ENCODE data around the gene PTPRT. TPM values are rescaled to one million over a fixed set of nuclear protein-coding genes. Genes with fewer than 3 reads are reported as not detected.

Gene PTPRT
- total and polyA plus RNA-seq, 7 donors = under 0.01 to 0.09 (median 0.03) TPM; not detected in 1

DNA sequence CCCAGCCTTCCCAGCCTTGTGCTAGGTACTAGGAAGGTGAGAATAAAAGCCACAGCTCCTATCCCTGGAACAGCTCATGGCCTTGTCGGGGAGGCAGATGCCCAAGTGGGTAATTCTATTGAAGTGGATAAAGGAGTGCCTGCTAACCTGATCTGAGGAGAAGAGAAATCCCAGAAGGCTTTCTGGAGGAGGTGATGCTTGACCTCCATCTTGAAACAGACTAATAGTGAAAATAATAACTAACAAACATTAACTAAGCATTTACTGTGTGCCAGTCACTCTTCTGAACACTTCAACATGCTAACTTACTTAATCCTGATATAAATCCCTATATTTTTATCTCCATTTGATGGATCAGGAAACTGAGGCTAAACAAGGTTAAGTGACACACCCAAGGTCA, 1078.4 kb downstream of the PTPRT start:
- Histone ChIP-seq H3K27ac (no peak overlapping the region), H3K27me3 (ENCODE audit: insufficient read depth in 3 of 3, low read length in 2 of 3) (no peaks in the 10 kb centered on the region), H3K4me3 (no peak overlapping the region), H3K9me3 (no peaks in the 10 kb centered on the region), H3K4me1 (no peaks in the 10 kb centered on the region), H3K36me3 (ENCODE audit: insufficient read depth in 1 of 2, low read depth in 1 of 2) (no peaks in the 10 kb centered on the region)
- 86 to 94% (median 94%) methylated on average over 1 of the region's 1 CpG for WGBS, 3 donors
- ATAC-seq = no peak
- DNase-seq = no peak
- intact Hi-C loops (cut with DNase I) = no loop called here
- TF ChIP-seq, protein P1, sequence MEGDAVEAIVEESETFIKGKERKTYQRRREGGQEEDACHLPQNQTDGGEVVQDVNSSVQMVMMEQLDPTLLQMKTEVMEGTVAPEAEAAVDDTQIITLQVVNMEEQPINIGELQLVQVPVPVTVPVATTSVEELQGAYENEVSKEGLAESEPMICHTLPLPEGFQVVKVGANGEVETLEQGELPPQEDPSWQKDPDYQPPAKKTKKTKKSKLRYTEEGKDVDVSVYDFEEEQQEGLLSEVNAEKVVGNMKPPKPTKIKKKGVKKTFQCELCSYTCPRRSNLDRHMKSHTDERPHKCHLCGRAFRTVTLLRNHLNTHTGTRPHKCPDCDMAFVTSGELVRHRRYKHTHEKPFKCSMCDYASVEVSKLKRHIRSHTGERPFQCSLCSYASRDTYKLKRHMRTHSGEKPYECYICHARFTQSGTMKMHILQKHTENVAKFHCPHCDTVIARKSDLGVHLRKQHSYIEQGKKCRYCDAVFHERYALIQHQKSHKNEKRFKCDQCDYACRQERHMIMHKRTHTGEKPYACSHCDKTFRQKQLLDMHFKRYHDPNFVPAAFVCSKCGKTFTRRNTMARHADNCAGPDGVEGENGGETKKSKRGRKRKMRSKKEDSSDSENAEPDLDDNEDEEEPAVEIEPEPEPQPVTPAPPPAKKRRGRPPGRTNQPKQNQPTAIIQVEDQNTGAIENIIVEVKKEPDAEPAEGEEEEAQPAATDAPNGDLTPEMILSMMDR (IDR thresholded peaks at IDR 0.05) = no peak

DNA sequence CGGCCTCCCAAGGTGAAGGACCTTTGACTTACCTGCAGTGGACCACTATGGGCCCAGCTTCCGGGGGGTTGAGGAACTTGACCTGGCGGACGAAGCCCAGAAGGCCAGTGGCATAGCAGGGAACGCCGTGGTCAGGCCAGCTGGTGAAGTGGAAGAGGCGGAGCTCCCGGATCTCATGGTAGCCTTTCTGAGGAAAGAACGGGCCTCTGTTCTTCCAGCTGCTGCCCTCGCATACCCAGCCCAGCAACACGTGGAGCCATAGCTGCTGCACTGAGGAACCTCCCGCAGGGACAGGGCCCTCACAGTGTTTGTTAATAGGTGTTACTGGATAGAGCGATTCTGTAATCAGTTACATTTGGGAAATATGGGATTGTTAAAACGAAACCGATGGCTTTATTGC, 1079.4 kb downstream of the PTPRT start:
- intact Hi-C loops (cut with DNase I) = no loop called here
- Histone ChIP-seq H3K4me3 (no peak overlapping the region), H3K4me1 (no peaks in the 10 kb centered on the region), H3K27me3 (ENCODE audit: insufficient read depth in 3 of 3, low read length in 2 of 3) (no peaks in the 10 kb centered on the region), H3K9me3 (no peaks in the 10 kb centered on the region), H3K27ac (no peak overlapping the region), H3K36me3 (ENCODE audit: insufficient read depth in 1 of 2, low read depth in 1 of 2) (no peaks in the 10 kb centered on the region)
- ATAC-seq = no peak
- no peak for DNase-seq
- TF ChIP-seq, protein P1 (IDR thresholded peaks at IDR 0.05) = no peak
- WGBS, 3 donors = 51 to 54% (median 54%) methylated on average over 15 of the region's 15 CpGs

DNA sequence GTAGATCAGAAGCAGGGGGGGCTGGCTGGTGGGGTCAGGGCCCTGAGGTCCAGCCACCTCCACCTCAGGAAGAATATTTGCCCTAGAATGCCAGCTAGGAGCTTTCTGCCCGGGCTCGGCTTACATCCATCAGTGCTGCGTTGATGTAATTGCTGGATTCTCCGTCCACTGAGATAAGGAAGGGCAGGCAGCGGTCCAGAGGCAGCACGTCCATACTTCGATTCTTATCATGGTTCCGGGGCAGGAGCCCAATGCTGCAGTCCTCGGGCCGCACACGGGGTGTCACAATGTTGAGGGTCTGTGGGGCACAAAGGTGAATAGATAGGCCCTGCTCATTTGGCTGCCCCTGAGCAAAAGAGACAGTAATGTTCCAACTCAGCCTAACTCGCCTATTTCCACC, 1087.7 kb downstream of the PTPRT start:
- H3K27ac ChIP-seq = no peak overlapping the region

DNA sequence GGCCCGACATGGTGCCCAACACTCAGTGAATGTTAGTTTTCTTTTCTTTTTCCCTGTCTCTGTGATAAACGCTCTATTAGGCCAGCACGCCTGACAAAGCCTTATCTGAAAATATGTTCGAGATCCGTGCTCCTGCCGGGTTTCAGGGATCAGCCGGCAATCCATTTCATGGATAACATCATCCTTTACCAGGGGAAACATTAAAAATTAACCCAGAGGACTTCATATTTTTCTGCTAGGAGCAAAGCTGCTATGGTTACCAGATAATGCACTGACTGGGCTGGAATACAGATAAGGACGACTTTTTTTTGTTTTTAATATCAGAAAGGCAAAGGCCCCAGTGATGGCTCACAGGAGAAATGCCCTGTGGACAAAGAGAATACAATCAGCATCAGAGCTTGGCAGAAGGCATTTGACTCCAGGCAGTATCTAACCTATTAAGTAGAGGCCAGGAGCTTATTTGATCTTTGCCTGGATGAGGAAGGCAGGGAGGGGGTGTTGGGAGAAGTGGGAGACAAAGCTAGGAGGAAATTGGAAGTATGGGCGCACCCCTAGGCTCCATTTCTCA, 1089.5 kb downstream of the PTPRT start:
- H3K36me3 ChIP-seq (ENCODE audit: insufficient read depth in 1 of 2, low read depth in 1 of 2) = no peaks in the 10 kb centered on the region
- intact Hi-C loops (cut with DNase I) = no loop called here
- TF ChIP-seq, protein P1 (IDR thresholded peaks at IDR 0.05) = no peak
- peaks cover 0 to 3% (median 0%) of the 10 kb centered on the region in 3 donors for H3K27me3 ChIP-seq (ENCODE audit: insufficient read depth in 3 of 3, low read length in 2 of 3)
- DNase-seq = no peak
- H3K27ac ChIP-seq = no peak overlapping the region
- no peak for ATAC-seq
- WGBS, 3 donors = 68 to 75% (median 71%) methylated on average over 9 of the region's 9 CpGs
- H3K4me3 ChIP-seq = no peak overlapping the region
- H3K9me3 ChIP-seq = no peaks in the 10 kb centered on the region
- no peaks in the 10 kb centered on the region for H3K4me1 ChIP-seq

More for the DNA sequence above, 1087.7 kb downstream of the PTPRT start:
- intact Hi-C loops (cut with DNase I) = no loop called here
- no peaks in the 10 kb centered on the region for H3K9me3 ChIP-seq
- WGBS, 3 donors = 89 to 94% (median 92%) methylated on average over 12 of the region's 12 CpGs
- H3K4me1 ChIP-seq = no peaks in the 10 kb centered on the region
- TF ChIP-seq, protein P1 (IDR thresholded peaks at IDR 0.05) = no peak
- H3K4me3 ChIP-seq = no peak overlapping the region
- no peaks in the 10 kb centered on the region for H3K36me3 ChIP-seq (ENCODE audit: insufficient read depth in 1 of 2, low read depth in 1 of 2)
- no peak for ATAC-seq
- no peak for DNase-seq
- peaks cover 0 to 3% (median 0%) of the 10 kb centered on the region in 3 donors for H3K27me3 ChIP-seq (ENCODE audit: insufficient read depth in 3 of 3, low read length in 2 of 3)

DNA sequence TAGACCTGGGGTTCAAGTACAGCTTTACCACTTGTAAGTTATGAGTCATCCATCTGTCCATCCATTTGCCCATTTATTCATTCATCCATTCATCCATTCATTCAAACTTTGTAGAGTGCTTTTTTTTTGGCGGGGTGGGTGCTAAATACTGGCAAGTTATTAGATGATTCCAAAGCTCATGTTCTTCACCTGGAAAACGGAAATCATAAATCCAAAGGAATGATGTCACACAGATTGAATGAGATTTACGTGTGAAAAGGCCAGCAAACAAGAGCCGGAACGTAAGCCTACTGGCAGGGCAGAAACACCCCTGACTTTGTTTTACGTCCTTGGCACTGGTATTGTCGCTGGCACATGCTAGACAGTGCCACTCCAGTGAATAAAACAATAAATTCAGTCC, 1090.6 kb downstream of the PTPRT start:
- no peak for ATAC-seq
- intact Hi-C loops (cut with DNase I) = no loop called here
- peaks cover 0 to 3% (median 0%) of the 10 kb centered on the region in 3 donors for H3K27me3 ChIP-seq (ENCODE audit: insufficient read depth in 3 of 3, low read length in 2 of 3)

More for the DNA sequence above, 1090.6 kb downstream of the PTPRT start:
- Histone ChIP-seq H3K4me3 (no peak overlapping the region), H3K27ac (no peak overlapping the region), H3K36me3 (ENCODE audit: insufficient read depth in 1 of 2, low read depth in 1 of 2) (no peaks in the 10 kb centered on the region), H3K4me1 (no peaks in the 10 kb centered on the region), H3K9me3 (no peaks in the 10 kb centered on the region)
- 72 to 82% (median 72%) methylated on average over 7 of the region's 7 CpGs for WGBS, 3 donors
- TF ChIP-seq, protein P1 (IDR thresholded peaks at IDR 0.05) = no peak
- DNase-seq = no peak
